Testis (tissue), 2 donors: ENCODE results near the gene ST8SIA5.

Source experiments
- CTCF ChIP-seq, 3 experiments: fragments of 450-650 bp in 2 of 3; fragments of 200-600 bp in 1 of 3; sonication (generic) in 1 of 3; IDR thresholded peaks; one replicate each; pipeline ENCODE4 v1.5.1; 2016 to 2019; ENCODE audit warnings: antibody characterized with exemption in 3 of 3, mild to moderate bottlenecking in 2 of 3, moderate library complexity in 1 of 3
- POLR2A ChIP-seq: fragments of 450-650 bp; IDR thresholded peaks from one replicate; pipeline ENCODE4 v1.6.1; 2017; ENCODE audit warnings: antibody characterized with exemption, mild to moderate bottlenecking, moderate library complexity

DNA sequence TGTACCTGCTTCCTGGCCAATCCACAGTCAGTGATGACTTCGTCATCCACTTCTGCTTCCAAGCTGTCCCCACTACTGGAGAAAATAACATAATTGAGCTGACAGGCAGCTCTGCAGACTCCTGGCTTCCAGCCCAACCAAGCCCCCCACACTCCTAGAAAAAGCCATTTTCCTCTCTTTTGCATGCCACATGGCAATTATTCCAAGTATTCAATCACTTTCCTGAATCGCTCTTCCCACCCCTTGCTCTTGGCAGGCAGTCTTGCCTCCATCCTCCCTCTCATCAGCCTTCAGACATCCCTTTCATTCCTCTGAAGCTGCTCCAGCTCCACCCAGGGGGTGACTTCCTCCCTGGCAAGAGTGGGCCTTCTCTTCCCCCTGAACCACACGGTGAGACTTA, 14.3 kb upstream of the ST8SIA5 start:
- TF ChIP-seq CTCF (IDR thresholded peaks at IDR 0.05): no peak
- TF ChIP-seq POLR2A: no peak
